ENCODE results near the gene FILIP1L. TPM values are rescaled to one million over a fixed set of nuclear protein-coding genes. Genes with fewer than 3 reads are reported as not detected.

FILIP1L gene
- total RNA-seq, 1 donor from 2014 or later: 47.0 TPM

DNA sequence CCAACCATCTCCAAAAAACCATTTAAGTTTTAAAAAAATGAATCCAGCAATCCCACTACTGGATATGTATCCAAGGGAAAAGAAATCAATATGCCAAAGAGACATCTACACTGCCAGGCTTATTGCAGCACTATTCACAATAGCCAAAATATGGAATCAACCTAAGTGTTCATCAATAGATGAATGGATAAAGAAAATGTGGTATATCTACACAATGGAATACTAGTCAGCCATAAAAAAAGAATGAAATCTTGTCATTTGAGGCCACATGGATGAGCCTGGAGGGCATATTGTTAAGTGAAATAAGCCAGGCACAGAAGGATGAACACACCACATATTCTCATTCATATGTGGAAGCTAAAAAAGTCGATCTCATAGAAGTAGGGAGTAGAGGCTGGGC lies 136.1 kb downstream of the FILIP1L start:
- H3K9me3 Mint-ChIP-seq (ENCODE audit: unreplicated experiment): peaks cover 9% of the 10 kb centered on the region
- peaks cover 6% of the 10 kb centered on the region for H3K36me3 Mint-ChIP-seq (ENCODE audit: unreplicated experiment)
- no peak overlapping the region for H3K4me3 Mint-ChIP-seq (ENCODE audit: unreplicated experiment)
- H3K4me1 Mint-ChIP-seq (ENCODE audit: unreplicated experiment): no peaks in the 10 kb centered on the region
- no peak overlapping the region for H3K27ac Mint-ChIP-seq (ENCODE audit: unreplicated experiment)
- no peak for DNase-seq (ENCODE audit: extremely low spot score, unreplicated experiment)
- TF ChIP-seq, protein P1, sequence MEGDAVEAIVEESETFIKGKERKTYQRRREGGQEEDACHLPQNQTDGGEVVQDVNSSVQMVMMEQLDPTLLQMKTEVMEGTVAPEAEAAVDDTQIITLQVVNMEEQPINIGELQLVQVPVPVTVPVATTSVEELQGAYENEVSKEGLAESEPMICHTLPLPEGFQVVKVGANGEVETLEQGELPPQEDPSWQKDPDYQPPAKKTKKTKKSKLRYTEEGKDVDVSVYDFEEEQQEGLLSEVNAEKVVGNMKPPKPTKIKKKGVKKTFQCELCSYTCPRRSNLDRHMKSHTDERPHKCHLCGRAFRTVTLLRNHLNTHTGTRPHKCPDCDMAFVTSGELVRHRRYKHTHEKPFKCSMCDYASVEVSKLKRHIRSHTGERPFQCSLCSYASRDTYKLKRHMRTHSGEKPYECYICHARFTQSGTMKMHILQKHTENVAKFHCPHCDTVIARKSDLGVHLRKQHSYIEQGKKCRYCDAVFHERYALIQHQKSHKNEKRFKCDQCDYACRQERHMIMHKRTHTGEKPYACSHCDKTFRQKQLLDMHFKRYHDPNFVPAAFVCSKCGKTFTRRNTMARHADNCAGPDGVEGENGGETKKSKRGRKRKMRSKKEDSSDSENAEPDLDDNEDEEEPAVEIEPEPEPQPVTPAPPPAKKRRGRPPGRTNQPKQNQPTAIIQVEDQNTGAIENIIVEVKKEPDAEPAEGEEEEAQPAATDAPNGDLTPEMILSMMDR (IDR thresholded peaks at IDR 0.05): no peak
- no peaks in the 10 kb centered on the region for H3K27me3 Mint-ChIP-seq (ENCODE audit: unreplicated experiment)

DNA sequence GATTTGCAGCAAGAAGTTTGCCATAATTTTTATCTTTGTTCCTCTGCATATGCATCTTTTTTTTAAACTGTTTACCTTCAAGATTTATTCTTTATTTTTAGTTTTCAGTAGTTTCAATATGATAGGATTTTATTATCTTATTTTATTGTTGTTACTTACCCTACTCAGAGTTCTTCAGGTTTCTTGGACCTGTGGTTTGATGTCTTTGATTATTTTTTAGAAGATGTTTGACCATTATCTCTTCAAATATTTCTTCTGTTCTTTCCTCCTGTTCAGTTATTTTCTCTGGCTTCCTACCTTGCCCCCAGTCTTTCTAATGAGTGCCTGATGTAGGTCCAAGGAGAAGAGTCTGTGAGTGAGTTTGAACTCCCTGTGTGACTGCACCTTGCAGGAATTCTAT lies 137.7 kb downstream of the FILIP1L start:
- Mint-ChIP-seq H3K36me3 (ENCODE audit: unreplicated experiment) (peaks cover 6% of the 10 kb centered on the region), H3K4me3 (ENCODE audit: unreplicated experiment) (no peak overlapping the region), H3K27ac (ENCODE audit: unreplicated experiment) (no peak overlapping the region), H3K9me3 (ENCODE audit: unreplicated experiment) (peaks cover 9% of the 10 kb centered on the region), H3K27me3 (ENCODE audit: unreplicated experiment) (no peaks in the 10 kb centered on the region), H3K4me1 (ENCODE audit: unreplicated experiment) (peaks cover 4% of the 10 kb centered on the region)
- DNase-seq (ENCODE audit: extremely low spot score, unreplicated experiment): no peak
- TF ChIP-seq, protein P1 (IDR thresholded peaks at IDR 0.05): no peak

DNA sequence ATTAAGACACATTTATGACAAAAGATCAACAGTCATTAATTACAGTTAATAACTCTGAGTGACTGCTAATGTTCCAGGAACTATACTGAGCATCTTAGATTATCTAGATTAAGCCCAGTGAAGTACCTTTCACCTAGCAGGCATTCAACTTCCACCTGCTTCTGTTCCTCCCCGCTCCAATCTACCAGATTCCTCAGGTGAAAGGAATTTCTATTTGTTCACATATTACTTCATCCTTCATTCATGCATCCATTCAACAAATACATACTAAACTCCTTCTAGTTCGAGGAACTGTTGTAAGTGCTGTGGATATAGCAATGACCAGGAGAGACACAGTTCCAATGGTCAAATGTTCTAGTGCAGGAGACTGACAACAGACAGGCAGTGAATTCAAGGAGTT lies 139.3 kb downstream of the FILIP1L start:
- no peak overlapping the region for H3K27ac Mint-ChIP-seq (ENCODE audit: unreplicated experiment)
- H3K4me3 Mint-ChIP-seq (ENCODE audit: unreplicated experiment): no peak overlapping the region
- H3K4me1 Mint-ChIP-seq (ENCODE audit: unreplicated experiment): peaks cover 4% of the 10 kb centered on the region
- peaks cover 6% of the 10 kb centered on the region for H3K36me3 Mint-ChIP-seq (ENCODE audit: unreplicated experiment)
- H3K27me3 Mint-ChIP-seq (ENCODE audit: unreplicated experiment): no peaks in the 10 kb centered on the region
- no peak for DNase-seq (ENCODE audit: extremely low spot score, unreplicated experiment)
- H3K9me3 Mint-ChIP-seq (ENCODE audit: unreplicated experiment): peaks cover 9% of the 10 kb centered on the region
- TF ChIP-seq, protein P1 (IDR thresholded peaks at IDR 0.05): no peak

DNA sequence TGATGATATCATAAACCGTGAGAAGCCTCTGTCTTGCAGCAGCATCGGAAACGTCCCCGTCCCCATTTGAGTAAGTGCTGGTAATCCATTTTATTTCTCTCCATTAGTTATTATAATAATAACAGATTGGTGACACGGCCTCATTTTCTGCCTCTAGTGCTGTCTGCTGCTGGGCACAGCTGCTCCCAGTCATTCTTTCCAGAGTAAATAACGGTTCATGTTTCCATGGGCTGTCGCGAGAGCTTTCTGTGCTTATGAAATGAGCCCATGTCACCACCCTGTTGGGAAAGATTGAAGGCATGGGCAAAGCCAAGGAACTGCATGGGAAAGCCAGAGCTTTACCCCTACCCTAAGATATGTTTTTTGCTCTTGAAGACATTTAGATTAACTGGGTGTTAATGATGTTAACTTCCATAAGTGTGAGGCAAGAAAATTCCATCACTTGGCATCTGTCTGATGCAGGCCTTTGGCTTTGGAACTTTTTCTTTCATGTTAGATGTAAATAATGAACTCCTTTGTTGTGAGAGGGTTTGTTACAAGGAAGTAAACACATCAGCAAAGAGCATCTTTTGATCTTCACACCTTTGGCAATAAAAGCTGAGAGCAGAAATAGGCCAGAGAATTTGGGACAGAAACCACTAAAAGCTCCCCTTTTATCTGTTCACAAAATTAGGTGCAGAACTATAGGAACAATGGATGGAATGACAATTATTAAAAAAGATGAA lies 141.8 kb downstream of the FILIP1L start:
- DNase-seq (ENCODE audit: extremely low spot score, unreplicated experiment): no peak
- peaks cover 9% of the 10 kb centered on the region for H3K9me3 Mint-ChIP-seq (ENCODE audit: unreplicated experiment)
- no peak overlapping the region for H3K27ac Mint-ChIP-seq (ENCODE audit: unreplicated experiment)

DNA sequence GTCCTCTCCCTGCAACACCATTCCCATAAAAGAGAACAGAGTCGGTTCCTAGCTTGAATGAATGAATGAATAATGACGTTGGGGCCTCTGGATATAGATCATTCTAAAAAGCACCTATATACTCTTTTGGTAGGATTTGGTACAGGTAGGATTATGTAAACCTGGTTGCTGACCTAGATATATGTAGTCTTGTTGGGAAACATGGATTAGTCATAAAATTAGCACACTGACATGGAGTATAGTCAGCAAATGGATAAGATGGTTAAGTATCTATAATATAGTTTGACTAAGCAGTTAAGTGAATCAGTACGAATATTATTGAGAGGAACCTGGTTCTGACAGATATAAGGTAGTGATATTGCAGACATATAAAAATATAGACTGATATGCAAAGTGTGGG lies 142.5 kb downstream of the FILIP1L start:
- Mint-ChIP-seq H3K27ac (ENCODE audit: unreplicated experiment) (no peak overlapping the region), H3K4me1 (ENCODE audit: unreplicated experiment) (peaks cover 9% of the 10 kb centered on the region), H3K36me3 (ENCODE audit: unreplicated experiment) (peaks cover 3% of the 10 kb centered on the region), H3K9me3 (ENCODE audit: unreplicated experiment) (peaks cover 2% of the 10 kb centered on the region), H3K27me3 (ENCODE audit: unreplicated experiment) (no peaks in the 10 kb centered on the region), H3K4me3 (ENCODE audit: unreplicated experiment) (no peak overlapping the region)
- TF ChIP-seq, protein P1 (IDR thresholded peaks at IDR 0.05): no peak
- no peak for DNase-seq (ENCODE audit: extremely low spot score, unreplicated experiment)

More for the DNA sequence above, 141.8 kb downstream of the FILIP1L start:
- TF ChIP-seq, protein P1 (IDR thresholded peaks at IDR 0.05): no peak
- H3K27me3 Mint-ChIP-seq (ENCODE audit: unreplicated experiment): no peaks in the 10 kb centered on the region
- H3K4me1 Mint-ChIP-seq (ENCODE audit: unreplicated experiment): peaks cover 4% of the 10 kb centered on the region
- no peak overlapping the region for H3K4me3 Mint-ChIP-seq (ENCODE audit: unreplicated experiment)
- peaks cover 6% of the 10 kb centered on the region for H3K36me3 Mint-ChIP-seq (ENCODE audit: unreplicated experiment)
